PC-3 (cell line): ENCODE data around the gene CD80.
A peak's percentile ranks its signal among the peaks of the same experiment; 100 is the strongest.

Experiments
- CTCF ChIP-seq: fragments of 300-600 bp; sonication (generic); conservative IDR thresholded peaks from 2 replicates; pipeline ENCODE4 v1.5.1; 2017; ENCODE audit warnings: antibody characterized with exemption, low read depth, mild to moderate bottlenecking, low read length
- EZH2 ChIP-seq: fragments of 300-600 bp; sonication (generic); IDR thresholded peaks from one replicate; pipeline ENCODE4 v1.6.1; 2017; ENCODE audit warnings: antibody characterized with exemption, mild to moderate bottlenecking, low read length; ENCODE audit not compliant: unreplicated experiment

- TF ChIP-seq CTCF (peak; percentile 73), EZH2 (no peak)
Observed at GRCh38 chr3:119524931-119525662, 34.3 kb downstream of the CD80 start.
